CD14-positive monocyte (primary cell): ENCODE data around the gene ATG4B. TPM values are rescaled to one million over a fixed set of nuclear protein-coding genes. Genes with fewer than 3 reads are reported as not detected.

Source experiments
- DNase-seq, 3 donors: peaks; one replicate each; pipeline ENCODE4 v3.0.0-alpha.2; 2011 to 2022
- H2AFZ ChIP-seq: 2 replicates; pipeline ENCODE4 v1.6.0; 2012; ENCODE audit warnings: mild to moderate bottlenecking, low read depth, low read length, inconsistent platforms; ENCODE audit not compliant: insufficient read depth, poor library complexity, severe bottlenecking
- H3K27ac ChIP-seq, 2 donors: 1 replicate in 1 of 2; 2 replicates in 1 of 2; pipeline ENCODE4 v1.5.1; 2012 to 2013; ENCODE audit warnings: low read length in 2 of 2, control low read depth in 1 of 2, inconsistent platforms in 1 of 2, low read depth in 1 of 2, mild to moderate bottlenecking in 1 of 2
- H3K27me3 ChIP-seq, 2 donors: one replicate each; pipeline versions ENCODE4 v1.6.0 to v1.6.1; 2011 to 2013; ENCODE audit warnings: low read length in 2 of 2; ENCODE audit not compliant: control insufficient read depth in 2 of 2, insufficient read depth in 2 of 2
- H3K36me3 ChIP-seq, 2 donors: replicated peaks in 1 of 2; 1 replicate in 1 of 2; 2 replicates in 1 of 2; pipeline versions ENCODE4 v1.5.1 to v1.6.1; 2012 to 2013; ENCODE audit warnings: low read length in 2 of 2, control low read depth in 1 of 2, inconsistent platforms in 1 of 2, mild to moderate bottlenecking in 1 of 2; ENCODE audit not compliant: insufficient read depth in 2 of 2, control insufficient read depth in 1 of 2
- H3K4me1 ChIP-seq, 2 donors: 1 replicate in 1 of 2; 2 replicates in 1 of 2; pipeline versions ENCODE4 v1.5.1 to v1.6.1; 2012 to 2013; ENCODE audit warnings: low read length in 2 of 2, control low read depth in 1 of 2, inconsistent platforms in 1 of 2, mild to moderate bottlenecking in 1 of 2, moderate library complexity in 1 of 2; ENCODE audit not compliant: insufficient read depth in 2 of 2, control insufficient read depth in 1 of 2
- H3K4me2 ChIP-seq: replicated peaks from 2 replicates; pipeline ENCODE3; 2012; ENCODE audit warnings: low read length, moderate library complexity, mild to moderate bottlenecking; ENCODE audit not compliant: poor library complexity, severe bottlenecking; ENCODE audit errors: extremely low read depth
- H3K4me3 ChIP-seq, 3 experiments: fragments of 200-600 bp in 1 of 3; sonication (generic) in 1 of 3; replicated peaks in 1 of 3; 1 replicate in 2 of 3; 2 replicates in 1 of 3; pipeline ENCODE4 v1.5.1; 2011 to 2013; ENCODE audit warnings: low read length in 3 of 3, mild to moderate bottlenecking in 3 of 3, control low read depth in 2 of 3, low read depth in 2 of 3, inconsistent platforms in 1 of 3, moderate library complexity in 1 of 3
- H3K79me2 ChIP-seq: 2 replicates; pipeline ENCODE4 v1.6.0; 2012; ENCODE audit warnings: mild to moderate bottlenecking, control low read depth, inconsistent platforms, low read length, moderate library complexity; ENCODE audit not compliant: insufficient read depth
- H3K9ac ChIP-seq: 2 replicates; pipeline ENCODE4 v1.6.0; 2017; ENCODE audit warnings: low read length, mild to moderate bottlenecking; ENCODE audit not compliant: insufficient read depth, poor library complexity, severe bottlenecking
- H3K9me3 ChIP-seq, 2 donors: replicated peaks in 1 of 2; 1 replicate in 1 of 2; 2 replicates in 1 of 2; pipeline versions ENCODE4 v1.5.1 to v1.6.1; 2012 to 2013; ENCODE audit warnings: low read length in 2 of 2, control low read depth in 1 of 2; ENCODE audit not compliant: control insufficient read depth in 1 of 2, insufficient read depth in 1 of 2
- H4K20me1 ChIP-seq: 2 replicates; pipeline ENCODE4 v1.6.0; 2012; ENCODE audit warnings: mild to moderate bottlenecking, low read length, control low read depth, moderate library complexity; ENCODE audit not compliant: insufficient read depth
- H3K27ac Mint-ChIP-seq, 7 donors: one replicate each; pipeline ENCODE4 v1.8.0; 2020; ENCODE audit warnings: mild to moderate bottlenecking in 7 of 7, mixed read lengths in 7 of 7, moderate library complexity in 6 of 7, inconsistent platforms in 2 of 7
- H3K27me3 Mint-ChIP-seq, 3 donors: one replicate each; pipeline ENCODE4 v1.8.0; 2021 to 2022; ENCODE audit warnings: low read depth in 3 of 3, mild to moderate bottlenecking in 3 of 3, mixed read lengths in 3 of 3, moderate library complexity in 3 of 3, inconsistent platforms in 1 of 3
- H3K36me3 Mint-ChIP-seq, 2 donors: one replicate each; pipeline ENCODE4 v1.8.0; 2020; ENCODE audit warnings: mixed read lengths in 2 of 2, inconsistent platforms in 1 of 2, mild to moderate bottlenecking in 1 of 2
- H3K4me1 Mint-ChIP-seq: one replicate; pipeline ENCODE4 v1.8.0; 2020; ENCODE audit warnings: mild to moderate bottlenecking, mixed read lengths
- H3K4me3 Mint-ChIP-seq, 2 donors: one replicate each; pipeline ENCODE4 v1.8.0; 2020; ENCODE audit warnings: mild to moderate bottlenecking in 2 of 2, mixed read lengths in 2 of 2, moderate library complexity in 1 of 2
- H3K9me3 Mint-ChIP-seq, 7 donors: one replicate each; pipeline ENCODE4 v1.8.0; 2020 to 2022; ENCODE audit warnings: mixed read lengths in 7 of 7, mild to moderate bottlenecking in 6 of 7, moderate library complexity in 6 of 7, inconsistent platforms in 2 of 7
- WGBS: methylation state at CpG from one replicate; pipeline ENCODE4 v1.1.5; 2013; ENCODE audit warnings: missing lambda C conversion rate; ENCODE audit not compliant: insufficient coverage; 5-methylcytosine and 5-hydroxymethylcytosine counted together
- intact Hi-C, 2 donors: fragments of 100-400 bp; cut with micrococcal nuclease; formaldehyde crosslinking; loops; one replicate each; pipeline versions ENCODE4 v1.15.0 to v1.15.1; 2023
- polyA plus RNA-seq, 3 donors: library from polyadenylated mRNA; depleted of rRNA in 1 of 3; unstranded in 2 of 3; stranded (reverse) in 1 of 3; fragments of 300-500 nt in 2 of 3; fragments of >200 nt in 1 of 3; fragmentation: Illumina TruSeq in 2 of 3; gene quantifications; 1 replicate in 2 of 3; 2 replicates in 1 of 3; pipeline ENCODE4 v1.2.3, GENCODE V29; 2012 to 2021
- TF ChIP-seq, protein P1 (sequence below): fragments of 200-600 bp; IDR thresholded peaks from one replicate; pipeline ENCODE4 v1.8.0; 2022; ENCODE audit warnings: antibody characterized with exemption, mild to moderate bottlenecking

Gene ATG4B
- polyA plus RNA-seq, 3 donors, result 54.5 to 202 (median 58.9) TPM

DNA sequence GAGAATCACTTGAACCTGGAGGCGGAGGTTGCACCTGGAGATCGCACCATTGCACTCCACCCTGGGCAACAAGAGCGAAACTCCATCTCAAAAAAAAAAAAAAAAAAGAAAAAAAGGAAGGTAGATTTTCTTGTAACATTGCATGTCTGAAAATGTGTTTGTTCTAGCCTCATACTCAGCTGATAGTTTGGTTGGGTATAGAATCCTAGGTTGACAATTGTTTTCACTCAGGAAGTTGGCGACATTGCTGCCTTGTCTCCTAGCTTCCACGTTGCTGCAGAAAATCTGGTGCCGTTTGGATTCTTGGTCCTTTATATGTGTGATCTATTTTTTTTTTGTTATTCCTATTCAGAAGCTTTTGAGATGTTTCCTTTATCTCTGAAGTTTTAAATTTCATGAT is 69.0 kb downstream of the ATG4B start:
- Histone ChIP-seq H3K36me3 (peaks cover 34 to 64% of the 10 kb centered on the region in 2 donors), H3K9me3 (peaks cover 0 to 5% of the 10 kb centered on the region in 2 donors), H3K27ac (no peak overlapping the region), H3K27me3 (no peaks in the 10 kb centered on the region), H3K4me1 (peaks cover 7 to 12% of the 10 kb centered on the region in 2 donors), H3K4me3 (no peak overlapping the region), H3K79me2 (peaks cover 19% of the 10 kb centered on the region), H3K9ac (no peak overlapping the region), H4K20me1 (peaks cover 15% of the 10 kb centered on the region), H3K4me2 (no peak overlapping the region), H2AFZ (no peak overlapping the region)
- Mint-ChIP-seq H3K27me3 (peaks cover 0 to 4% (median 0%) of the 10 kb centered on the region in 3 donors), H3K9me3 (peaks cover 4 to 13% (median 9%) of the 10 kb centered on the region in 7 donors), H3K36me3 (peaks cover 43 to 68% of the 10 kb centered on the region in 2 donors), H3K4me1 (peaks cover 6% of the 10 kb centered on the region), H3K4me3 (no peak overlapping the region), H3K27ac (no peak overlapping the region)
- intact Hi-C loops, result no loop called here
- no peak for DNase-seq
- no CpG with 5 or more reads among the region's 6 CpGs for WGBS
- TF ChIP-seq, protein P1, sequence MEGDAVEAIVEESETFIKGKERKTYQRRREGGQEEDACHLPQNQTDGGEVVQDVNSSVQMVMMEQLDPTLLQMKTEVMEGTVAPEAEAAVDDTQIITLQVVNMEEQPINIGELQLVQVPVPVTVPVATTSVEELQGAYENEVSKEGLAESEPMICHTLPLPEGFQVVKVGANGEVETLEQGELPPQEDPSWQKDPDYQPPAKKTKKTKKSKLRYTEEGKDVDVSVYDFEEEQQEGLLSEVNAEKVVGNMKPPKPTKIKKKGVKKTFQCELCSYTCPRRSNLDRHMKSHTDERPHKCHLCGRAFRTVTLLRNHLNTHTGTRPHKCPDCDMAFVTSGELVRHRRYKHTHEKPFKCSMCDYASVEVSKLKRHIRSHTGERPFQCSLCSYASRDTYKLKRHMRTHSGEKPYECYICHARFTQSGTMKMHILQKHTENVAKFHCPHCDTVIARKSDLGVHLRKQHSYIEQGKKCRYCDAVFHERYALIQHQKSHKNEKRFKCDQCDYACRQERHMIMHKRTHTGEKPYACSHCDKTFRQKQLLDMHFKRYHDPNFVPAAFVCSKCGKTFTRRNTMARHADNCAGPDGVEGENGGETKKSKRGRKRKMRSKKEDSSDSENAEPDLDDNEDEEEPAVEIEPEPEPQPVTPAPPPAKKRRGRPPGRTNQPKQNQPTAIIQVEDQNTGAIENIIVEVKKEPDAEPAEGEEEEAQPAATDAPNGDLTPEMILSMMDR, result no peak

DNA sequence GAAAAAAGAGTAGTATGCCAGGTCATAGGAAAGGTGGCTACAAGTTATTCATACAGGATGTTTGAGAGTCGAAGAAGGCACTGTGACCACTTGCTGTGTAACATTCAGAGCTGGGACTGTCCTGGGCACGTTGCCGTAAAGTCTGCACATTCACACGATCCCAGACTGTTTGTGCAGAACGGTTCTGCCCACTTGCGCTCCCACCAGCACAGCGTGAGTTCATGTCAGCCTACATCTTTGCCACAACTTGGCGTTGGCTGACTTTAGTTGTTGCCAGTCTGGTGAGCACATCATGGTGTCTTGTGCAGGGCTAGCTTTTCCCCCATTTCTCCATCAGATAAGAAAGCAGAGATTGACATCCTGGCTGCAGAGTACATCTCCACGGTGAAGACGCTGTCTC is 71.4 kb downstream of the ATG4B start:
- 91% methylated on average over 10 of the region's 10 CpGs for WGBS
- intact Hi-C loops, result no loop called here
- no peak overlapping the region for H3K27ac Mint-ChIP-seq

More for the DNA sequence above, 71.4 kb downstream of the ATG4B start:
- TF ChIP-seq, protein P1, result no peak
- Mint-ChIP-seq H3K4me1 (no peaks in the 10 kb centered on the region), H3K36me3 (peaks cover 58 to 92% of the 10 kb centered on the region in 2 donors), H3K27me3 (no peaks in the 10 kb centered on the region), H3K4me3 (no peak overlapping the region), H3K9me3 (peaks cover 4 to 14% (median 9%) of the 10 kb centered on the region in 7 donors)
- Histone ChIP-seq H3K36me3 (peaks cover 53 to 83% of the 10 kb centered on the region in 2 donors), H3K9ac (no peak overlapping the region), H3K79me2 (peaks cover 4% of the 10 kb centered on the region), H3K4me1 (no peaks in the 10 kb centered on the region), H3K9me3 (peaks cover 0 to 5% of the 10 kb centered on the region in 2 donors), H4K20me1 (peaks cover 2% of the 10 kb centered on the region), H3K27me3 (no peaks in the 10 kb centered on the region), H3K4me3 (no peak overlapping the region), H2AFZ (no peak overlapping the region), H3K4me2 (no peak overlapping the region), H3K27ac (no peak overlapping the region)
- DNase-seq, result no peak
